HG03342 (cell line): ENCODE results near the gene SLC38A2.
A peak's percentile ranks its signal among the peaks of the same experiment; 100 is the strongest.

Experiments
- ATAC-seq: cut with Tn5 transposase; IDR thresholded peaks from one replicate; pipeline ENCODE4 v1.9.1; 2021; ENCODE audit warnings: mild to moderate bottlenecking, moderate library complexity; ENCODE audit not compliant: unreplicated experiment

SLC38A2 gene

DNA sequence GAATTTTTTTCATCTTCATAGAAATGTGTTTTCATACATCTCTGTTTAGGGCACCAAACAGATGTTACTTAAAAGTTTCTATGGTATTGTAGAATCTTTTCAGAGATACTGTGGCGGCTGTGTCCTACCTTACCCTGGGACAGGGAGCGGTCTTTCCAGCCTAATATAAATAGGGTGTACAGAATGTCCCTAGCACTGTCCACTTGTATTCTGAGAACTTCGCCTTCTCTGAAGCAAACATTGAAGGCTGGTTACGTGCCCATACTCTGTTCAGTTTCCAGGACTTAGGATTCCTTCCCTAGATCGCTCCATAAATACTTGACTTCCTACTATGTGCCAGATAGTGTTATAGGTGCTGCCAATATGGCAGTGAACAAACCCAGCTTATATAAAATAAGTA, 24.3 kb upstream of the SLC38A2 start:
- no peak for ATAC-seq

DNA sequence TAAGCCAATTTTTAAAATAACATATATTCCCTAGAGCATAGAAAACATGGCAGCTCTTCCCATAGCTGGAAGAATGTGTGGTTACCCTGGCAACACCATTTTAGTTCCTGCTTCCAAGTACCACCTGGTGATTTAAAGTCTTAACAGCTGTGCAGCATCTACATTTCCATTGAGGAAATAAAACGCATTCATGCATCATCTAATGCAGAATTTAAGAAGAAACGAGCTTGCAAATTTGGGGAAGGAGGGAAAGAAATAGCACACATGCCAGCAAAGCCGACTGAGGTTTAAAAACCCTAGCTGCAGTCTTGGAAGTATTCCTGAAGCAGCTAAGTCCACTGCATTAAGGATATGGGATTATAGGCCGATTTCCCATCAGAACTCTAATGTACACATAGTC, 22.8 kb upstream of the SLC38A2 start:
- no peak for ATAC-seq

DNA sequence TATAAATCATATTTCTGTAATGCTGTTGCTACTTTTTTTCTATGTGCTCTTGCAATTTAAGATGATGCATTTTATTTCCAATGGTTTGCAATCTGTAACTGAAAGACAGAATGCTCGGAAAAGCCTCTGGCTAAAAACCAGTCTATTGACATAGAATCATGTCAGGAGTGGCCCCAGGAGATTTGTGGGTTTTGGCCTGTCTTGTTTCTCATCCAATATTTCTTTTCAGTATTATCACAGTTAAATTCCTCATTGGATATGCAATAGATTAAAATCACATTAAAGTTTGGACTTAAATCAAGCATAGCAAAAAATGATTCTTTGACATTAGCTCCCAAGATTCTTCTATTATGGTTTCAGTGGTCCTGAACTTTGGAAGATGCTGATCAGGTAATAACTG, 19.1 kb upstream of the SLC38A2 start:
- ATAC-seq, result no peak

DNA sequence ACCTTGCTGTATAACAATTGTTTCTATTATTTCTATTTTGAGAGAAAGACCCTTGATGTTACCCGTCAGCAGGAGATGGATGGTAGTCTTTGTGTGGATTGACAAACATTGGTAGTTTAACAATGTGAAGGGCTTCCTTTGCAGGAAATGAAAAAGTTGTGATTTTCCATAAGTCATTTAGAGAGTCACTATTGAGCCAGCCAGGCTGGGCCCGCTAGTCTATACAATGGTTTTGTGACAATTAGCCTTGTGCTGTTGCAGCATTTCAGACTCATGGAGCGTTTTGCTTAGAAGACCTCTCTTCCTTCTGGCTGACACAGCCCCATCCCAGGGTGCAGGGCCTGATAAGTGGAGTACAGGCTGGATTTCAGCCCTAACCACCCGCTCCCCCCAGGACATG, 18.3 kb upstream of the SLC38A2 start:
- no peak for ATAC-seq

DNA sequence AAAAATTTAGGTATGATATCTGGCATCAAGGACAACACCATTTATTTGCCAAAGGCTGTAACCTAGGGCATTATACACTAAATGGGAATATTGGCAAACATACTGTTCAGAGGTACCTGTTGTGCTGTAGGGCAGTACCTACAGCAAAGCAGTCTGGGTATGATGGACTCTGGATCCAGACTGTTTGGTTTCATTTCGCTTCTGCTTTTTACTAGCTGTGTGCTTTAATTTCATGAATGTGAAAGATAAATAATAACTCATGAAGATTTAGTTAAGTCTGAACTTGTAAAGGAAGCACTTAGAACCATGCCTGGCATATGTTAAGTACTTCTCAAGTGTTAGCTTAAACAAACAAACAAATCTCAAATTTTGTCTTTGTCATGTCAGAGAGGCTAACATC, 17.7 kb upstream of the SLC38A2 start:
- ATAC-seq, result no peak

DNA sequence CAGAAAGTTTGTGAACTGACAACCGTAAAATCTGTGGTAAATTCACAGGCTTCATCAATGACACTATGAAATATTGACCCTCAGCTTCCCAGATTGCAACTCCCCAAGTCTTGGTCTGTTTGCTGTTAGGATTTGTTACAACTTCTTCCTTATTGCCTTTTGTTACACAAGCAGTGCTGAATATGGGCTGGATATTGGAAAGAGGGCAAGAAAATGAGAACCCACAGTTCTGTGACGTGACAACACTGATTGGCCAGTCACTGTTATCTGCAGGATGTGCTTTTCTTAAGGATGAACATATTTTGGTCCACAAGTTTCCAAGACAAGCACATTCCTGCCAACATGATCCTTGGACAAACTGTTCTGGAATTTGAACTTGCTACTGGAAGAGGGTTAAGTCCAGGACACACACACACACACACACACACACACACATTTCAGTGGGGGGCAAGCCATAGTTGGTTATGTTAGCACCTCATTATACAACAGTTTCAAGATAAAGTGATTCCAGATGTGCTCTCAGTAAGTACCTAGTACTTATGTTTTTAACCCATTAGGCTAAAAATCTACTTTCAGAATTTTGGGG, 16.6 kb upstream of the SLC38A2 start:
- no peak for ATAC-seq

DNA sequence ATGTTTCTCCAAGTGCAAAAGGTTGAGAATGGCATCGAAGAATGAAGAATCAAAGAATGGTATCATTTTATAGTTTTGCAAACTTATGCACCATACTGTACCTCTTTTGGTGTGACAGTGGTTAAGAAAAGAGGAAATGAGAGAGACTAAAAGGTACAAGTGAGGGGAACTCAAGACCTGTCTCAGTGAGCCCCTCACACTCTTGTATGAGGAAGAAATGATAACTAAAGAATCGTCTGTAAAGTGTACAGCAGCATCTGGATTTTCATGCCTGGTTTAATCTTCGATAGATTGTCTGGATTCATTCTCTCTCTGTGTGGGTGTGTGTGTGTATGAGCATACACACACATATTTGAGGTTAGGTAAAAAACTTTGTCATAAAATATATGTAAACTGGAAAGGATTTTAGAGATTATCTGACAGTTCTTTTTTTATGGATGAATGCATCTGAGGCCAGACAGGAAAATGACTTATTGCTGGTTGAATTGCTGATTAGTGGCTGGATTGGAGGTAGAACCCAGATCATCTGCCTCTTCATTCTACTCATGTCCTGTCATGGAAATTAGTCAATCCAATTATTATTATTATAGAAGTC, 16.0 kb upstream of the SLC38A2 start:
- ATAC-seq, result peak; percentile 64

DNA sequence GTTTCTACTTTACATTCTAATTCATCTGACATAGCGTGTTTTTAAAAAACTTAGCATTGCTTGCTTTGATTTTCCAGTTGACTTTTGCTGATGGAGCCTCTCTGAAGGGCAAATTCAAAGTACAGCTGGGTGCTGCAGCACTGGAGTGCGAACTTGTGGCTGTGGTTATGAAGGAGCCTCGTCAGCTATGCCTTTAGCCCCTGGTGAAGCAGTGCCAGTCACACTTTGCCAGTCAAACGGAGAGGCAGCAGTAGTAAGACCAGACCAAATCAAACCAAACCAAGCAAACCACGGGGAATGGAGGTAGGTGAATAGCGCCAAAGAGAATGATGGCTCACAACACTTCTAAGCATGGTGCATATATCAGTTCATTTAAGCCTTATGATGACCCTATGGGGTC, 15.1 kb upstream of the SLC38A2 start:
- no peak for ATAC-seq

DNA sequence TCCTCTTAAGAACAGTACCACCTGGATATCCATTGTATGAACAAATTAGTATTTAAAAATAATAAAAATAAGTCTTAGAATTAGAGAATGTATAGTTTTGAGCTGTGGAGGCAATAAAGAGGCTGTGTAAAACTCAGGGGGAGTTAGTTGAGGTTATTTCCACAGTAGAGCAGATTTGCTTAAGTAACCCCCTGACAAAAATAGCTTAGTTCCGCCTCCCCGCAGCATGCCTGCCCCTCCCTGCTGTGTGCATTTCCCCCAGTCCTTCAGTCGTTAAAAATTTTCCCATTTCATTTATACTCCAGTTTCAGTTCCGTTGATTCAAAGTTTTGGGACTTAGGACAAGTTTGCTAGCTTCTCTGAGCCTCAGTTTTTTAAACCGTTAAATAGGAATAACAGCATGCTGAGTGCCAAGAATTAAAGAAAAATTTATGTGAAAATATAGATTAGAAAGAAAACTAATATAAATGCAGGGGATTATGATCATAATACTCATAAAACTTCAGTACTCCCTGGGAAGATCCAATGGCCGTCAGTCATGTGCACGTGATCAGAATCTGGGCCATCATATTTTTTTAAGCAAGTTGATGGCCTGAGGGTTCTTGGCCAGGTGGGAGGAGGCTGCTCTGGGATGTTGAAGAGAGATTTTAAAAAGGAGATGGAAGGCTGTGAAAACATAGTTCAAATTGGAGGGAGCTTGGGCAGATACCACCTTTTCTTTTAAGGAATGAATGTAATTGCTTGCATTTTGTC, 14.5 kb upstream of the SLC38A2 start:
- ATAC-seq, result peak; percentile 30

DNA sequence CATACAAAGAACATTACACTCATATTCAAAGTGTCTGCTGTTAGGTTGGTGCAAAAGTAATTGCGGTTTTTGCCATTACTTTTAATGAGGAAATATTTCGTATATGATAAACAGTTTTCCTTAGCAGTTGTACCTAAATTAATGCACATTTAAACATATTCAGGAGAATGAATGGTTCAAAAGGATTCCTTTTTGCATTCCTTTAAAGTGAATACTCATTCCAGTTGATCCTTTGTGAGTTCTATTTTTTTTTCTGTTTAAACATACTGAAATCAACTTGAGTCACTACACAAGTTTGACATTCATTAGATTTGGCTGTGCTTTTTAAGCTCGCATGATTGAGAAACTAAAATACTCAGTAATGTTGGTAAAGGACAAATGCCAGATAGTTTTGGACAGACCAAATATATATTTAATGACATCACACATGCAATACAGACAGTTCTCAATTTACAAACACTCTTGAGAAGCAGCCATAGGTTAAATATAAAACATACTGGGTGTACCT, 13.8 kb upstream of the SLC38A2 start:
- no peak for ATAC-seq

DNA sequence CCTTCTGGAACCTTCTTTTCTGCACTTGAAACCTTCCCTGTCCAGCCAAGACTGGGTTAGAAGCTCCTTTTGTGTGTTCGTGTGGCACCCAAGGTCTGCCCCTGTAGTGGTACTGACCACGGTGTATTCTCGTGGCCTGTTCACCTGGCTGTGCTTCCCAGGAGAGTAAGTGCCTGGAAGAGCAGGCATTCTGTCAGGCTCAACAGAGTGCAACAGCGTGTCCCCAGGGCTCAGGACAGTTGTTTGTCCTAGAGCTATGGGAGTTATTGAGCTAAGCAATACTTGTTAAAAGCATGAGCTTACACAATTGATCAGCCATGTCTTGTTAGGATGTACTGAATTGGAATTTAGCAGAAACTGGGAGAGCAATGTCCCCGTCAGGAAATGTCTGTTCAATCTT, 12.9 kb upstream of the SLC38A2 start:
- no peak for ATAC-seq

DNA sequence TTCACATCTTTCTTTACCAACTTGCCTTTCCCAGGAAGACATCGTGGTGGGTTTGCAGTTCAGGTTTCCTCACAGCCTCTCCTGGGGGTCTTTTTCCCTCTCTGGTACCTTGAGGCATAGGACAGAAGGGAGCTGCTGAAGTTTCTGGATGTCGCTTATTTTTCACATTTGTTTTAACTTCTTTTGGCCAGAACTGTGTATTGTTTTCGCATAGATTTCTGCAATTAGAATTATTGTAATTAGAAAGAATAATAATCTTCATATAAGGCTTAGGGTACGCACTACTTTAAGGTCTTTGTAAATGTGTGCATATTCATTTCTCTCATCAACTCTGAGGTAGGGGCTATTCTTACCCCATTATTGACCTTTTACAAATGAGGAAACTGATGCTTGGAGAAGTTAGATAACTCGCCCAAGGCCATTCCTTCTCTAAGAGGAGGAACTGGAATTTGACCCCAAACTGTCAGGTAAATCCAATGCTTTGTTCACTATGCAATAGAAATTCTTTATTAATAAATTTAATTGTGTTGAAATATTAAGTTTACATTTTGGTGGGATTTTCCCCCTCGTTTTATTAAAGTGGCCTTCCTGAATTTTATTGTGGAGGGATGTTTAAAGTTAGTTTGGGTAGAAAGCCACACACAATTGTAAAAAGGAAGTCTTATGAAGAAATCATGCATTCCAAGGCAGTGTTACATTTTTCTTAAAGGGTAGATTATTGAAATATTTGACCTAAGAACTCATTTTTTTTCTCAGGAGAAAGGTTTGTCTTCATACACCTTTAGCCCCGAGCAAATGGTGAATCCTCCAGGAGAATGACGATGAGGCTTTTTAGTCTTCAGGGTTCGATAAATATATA, 12.1 kb upstream of the SLC38A2 start:
- no peak for ATAC-seq

DNA sequence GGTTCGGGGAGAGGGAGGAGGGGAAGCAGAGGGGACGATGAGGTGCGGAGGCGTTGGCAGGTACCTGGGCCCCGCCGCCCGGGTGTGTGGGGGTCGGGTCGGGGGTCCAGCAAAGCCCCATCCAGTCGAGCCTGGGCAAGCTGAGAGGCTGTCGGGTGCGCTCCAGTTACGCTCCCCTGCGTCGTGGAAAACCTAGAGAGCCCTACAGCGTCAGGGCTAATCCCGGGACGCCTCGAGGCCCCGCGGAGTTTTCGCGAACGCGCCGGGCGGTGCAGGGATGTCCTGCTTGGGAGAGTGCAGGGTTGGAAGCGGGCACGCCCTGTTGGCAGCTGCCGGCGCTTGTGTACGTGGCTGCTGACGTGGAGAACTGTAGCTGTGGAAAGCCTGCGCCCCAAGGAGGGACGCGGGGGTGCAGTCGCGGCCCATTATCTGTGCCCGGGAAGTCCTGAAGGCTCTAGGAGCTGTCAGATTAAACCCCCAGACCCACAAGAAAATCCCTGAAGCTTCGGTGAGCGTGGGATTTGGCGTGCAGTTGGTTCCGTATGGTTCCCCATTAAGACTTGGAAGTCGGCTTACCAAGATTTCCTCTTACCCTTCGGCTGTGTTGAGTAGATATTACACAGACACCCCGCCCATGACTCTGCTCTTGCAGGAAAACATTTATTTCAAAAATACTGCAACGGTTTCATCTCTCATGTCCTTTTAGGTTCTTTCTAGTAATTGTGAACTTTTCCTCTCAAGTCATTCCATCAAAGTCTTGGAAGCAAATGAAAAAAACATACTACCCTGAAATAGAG, 11.3 kb upstream of the SLC38A2 start:
- peak; percentile 35 for ATAC-seq

DNA sequence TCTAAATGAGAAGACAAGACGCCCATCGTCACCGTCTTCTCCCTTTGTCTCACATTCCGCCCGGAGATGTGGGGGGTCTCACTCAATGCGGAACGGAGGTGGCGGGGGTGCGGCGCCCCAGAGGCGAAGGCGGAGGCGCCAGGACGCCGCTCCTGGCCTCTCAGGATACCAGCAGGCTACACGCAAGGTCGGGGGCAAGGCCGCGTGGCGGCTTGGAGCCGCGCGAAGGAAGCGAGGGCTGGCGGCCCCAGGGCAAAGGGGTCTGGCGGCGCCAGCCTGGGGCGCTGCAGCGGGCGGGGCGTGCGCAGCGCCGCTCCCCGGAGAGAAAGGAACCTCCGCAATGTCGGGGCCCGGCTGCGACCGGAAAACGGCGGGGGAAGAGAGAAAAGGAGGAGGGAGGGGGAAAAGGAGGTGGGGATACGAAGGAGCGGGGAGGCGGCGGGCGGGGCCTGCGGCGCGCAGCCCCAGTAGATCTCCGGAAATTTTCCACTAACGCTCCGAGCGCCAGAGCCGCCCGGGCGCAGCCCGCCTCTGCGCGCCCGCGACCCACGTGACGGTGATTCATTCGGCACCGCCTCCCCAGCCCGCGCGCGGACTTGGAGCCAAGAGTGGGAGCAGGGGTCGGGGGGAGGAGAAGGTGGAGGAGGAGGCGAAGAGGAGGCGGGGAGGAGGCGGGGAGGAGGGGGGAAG, 10.5 kb upstream of the SLC38A2 start:
- peak; percentile 70 for ATAC-seq

DNA sequence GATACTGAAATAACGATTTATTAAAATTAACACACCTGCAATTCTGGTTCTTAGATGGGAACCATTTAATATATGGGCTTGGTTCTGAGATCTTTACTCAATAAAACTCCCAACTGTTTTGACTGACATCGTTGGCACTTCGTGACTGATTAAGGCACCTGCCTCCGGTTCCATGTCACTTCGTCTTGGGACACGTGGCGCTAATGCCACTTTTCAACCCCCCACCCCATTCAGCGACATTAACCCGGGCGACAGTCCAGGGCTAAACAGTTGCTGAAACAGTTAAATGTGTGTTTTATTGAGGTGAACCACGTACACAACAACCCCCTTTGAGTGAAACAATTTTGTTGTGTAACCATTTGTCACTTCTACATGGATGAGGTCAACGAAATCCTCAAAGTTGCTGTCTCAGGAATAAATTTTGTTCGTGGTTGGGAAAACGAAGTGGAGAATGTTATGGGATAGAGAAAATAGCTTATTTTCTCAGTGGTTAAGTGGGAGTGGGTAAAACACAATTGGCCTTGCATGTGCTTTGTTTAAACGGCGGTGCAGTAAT, 9.9 kb upstream of the SLC38A2 start:
- no peak for ATAC-seq

DNA sequence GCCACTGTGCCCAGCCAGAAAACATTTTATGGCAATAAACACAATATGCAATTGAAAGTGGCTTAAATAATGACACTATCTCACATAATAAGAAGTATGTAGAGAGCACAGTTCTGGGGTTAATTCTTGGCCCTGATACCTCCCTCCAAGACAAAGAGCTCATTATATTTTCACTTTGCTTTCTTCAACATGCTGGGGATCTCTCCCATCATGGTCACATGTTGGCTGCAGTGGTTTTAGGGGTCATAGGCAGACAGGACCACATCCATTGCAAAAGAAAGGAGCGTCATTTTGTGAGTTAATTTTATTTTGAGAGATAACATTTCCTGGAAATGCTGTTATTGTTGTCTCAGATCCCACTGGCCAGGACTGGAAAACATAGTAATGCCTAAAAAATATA, 8.3 kb upstream of the SLC38A2 start:
- no peak for ATAC-seq

DNA sequence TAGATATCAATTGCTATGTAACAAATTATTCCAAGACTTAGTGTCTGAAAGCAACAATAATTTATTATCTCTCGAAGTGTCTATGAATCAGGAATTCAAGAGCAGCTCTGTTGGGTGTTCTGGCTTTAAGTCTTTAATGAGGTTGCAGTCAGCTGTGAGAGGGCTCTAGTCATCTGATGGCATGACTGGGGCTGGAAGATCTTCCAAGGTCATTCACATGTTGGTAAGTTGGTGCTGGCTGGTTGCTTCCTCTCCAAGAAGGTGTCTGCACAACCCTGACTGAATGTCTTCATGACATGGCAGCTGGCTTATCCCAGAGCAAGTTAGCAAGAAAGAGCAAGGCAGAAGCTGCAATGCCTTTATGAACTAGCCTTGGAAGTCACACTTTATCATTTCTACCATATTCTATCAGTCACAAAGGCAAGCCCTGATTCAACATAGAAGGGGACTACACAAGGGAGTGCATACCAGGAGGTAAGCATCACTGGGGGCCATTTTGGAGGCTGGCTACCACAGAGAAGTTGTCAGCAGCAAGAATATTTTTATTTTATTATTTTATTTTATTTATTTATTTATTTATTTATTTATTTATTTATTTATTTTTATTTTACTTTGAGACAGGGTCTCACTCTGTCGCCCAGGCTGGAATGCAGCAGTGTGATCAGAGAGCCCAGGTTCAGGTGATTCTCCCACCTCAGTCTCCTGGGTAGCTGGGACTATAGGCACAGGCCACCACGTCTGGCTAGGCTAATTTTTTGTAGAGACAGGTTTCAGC, 7.6 kb upstream of the SLC38A2 start:
- no peak for ATAC-seq

DNA sequence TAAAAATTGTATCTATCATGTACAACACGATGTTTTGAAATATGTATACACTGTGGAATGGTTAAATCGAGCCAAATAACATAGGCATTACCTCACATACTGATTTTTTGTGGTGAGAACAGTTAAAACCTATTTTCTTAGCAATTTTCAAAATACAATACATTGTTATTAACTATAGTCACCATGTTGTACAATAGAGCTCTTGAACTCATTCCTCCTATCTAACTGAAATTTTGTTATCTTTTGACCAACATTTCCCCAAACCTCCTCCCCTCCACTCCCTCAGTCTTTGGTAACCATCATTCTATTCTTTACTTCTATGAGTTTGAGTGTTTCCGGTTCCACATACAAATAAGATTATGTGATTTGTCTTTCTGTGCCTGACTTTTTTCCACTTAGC, 6.8 kb upstream of the SLC38A2 start:
- ATAC-seq, result no peak

DNA sequence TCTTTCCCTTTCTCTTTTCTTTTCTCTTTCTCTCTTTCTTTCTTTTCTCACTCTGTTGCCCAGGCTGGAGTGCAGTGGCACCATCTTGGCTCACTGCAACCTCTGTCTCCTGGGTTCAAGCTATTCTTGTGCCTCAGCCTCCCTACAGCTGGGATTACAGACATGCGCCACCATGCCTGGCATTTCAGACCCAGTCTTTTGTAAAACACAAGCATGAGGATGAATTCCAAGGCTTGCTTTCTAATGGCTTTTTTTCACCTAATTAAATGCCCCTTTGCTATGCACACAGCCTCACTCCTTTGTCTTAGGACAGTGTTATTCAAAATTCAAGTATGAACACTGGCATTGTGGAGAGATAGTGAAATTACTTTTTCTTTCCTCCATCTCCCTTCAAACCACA, 6.0 kb upstream of the SLC38A2 start:
- ATAC-seq, result no peak
